Panc1 (cell line): Measurements from ENCODE around the gene CORO7. TPM values are rescaled to one million over a fixed set of nuclear protein-coding genes. Genes with fewer than 3 reads are reported as not detected.

Experiments
- ATAC-seq: fragments of 200-7000 bp; cut with Tn5 transposase; 2 replicates; pipeline ENCODE4 v1.9.1; 2020; ENCODE audit warnings: mild to moderate bottlenecking, moderate library complexity
- BruUV-seq: library from RNA; stranded (reverse); fragments of 400-500 nt; replicated peaks from 2 replicates; lab custom pipeline; 2021; lab: Mats Ljungman, UMichigan
- CTCF ChIA-PET: fragments of 300-600 bp; sonication (Branson Sonifier 250); formaldehyde crosslinking; loops from one replicate; lab custom pipeline; 2022; ENCODE audit warnings: antibody characterized with exemption; lab: Charles Lee
- POLR2A ChIA-PET: fragments of 300-600 bp; sonication (Branson Sonifier 250); formaldehyde crosslinking; loops from one replicate; lab custom pipeline; 2022; ENCODE audit warnings: antibody characterized with exemption; lab: Charles Lee
- DNase-seq: peaks from one replicate; pipeline ENCODE4 v3.0.0-alpha.2; 2010; ENCODE audit warnings: low read depth, low spot score
- H3K27ac ChIP-seq: 2 replicates; pipeline ENCODE4 v1.5.1; 2011; ENCODE audit warnings: mild to moderate bottlenecking, low read length, inconsistent platforms
- H3K27me3 ChIP-seq: fragments of 200-500 bp; sonication (Bioruptor generic); 2 replicates; pipeline ENCODE4 v1.6.0; 2014; ENCODE audit warnings: low read length, inconsistent platforms; ENCODE audit not compliant: control insufficient read depth, insufficient read depth
- H3K36me3 ChIP-seq: fragments of 200-500 bp; sonication (Bioruptor generic); 2 replicates; pipeline ENCODE4 v1.5.1; 2014; ENCODE audit warnings: inconsistent platforms, mild to moderate bottlenecking, low read length, moderate library complexity; ENCODE audit not compliant: control insufficient read depth, insufficient read depth
- H3K4me1 ChIP-seq: 2 replicates; pipeline ENCODE4 v1.5.1; 2011; ENCODE audit warnings: inconsistent platforms, mild to moderate bottlenecking, low read length, moderate library complexity; ENCODE audit not compliant: control insufficient read depth, insufficient read depth
- H3K4me3 ChIP-seq, 2 experiments: 2 replicates each; pipeline ENCODE4 v1.5.1; 2011 to 2012; ENCODE audit warnings: low read depth in 2 of 2, low read length in 2 of 2, mild to moderate bottlenecking in 2 of 2, inconsistent platforms in 1 of 2, moderate library complexity in 1 of 2
- H3K9me3 ChIP-seq: fragments of 200-500 bp; sonication (Bioruptor generic); 2 replicates; pipeline ENCODE4 v1.5.1; 2014; ENCODE audit warnings: low read depth, mild to moderate bottlenecking, inconsistent platforms, low read length, moderate library complexity; ENCODE audit not compliant: control insufficient read depth, insufficient read depth
- POLR2AphosphoS5 ChIP-seq: IDR thresholded peaks from 2 replicates; pipeline ENCODE4 v1.6.1; 2012; ENCODE audit warnings: mild to moderate bottlenecking, low read depth, low read length, moderate library complexity
- REST ChIP-seq, 2 experiments: IDR thresholded peaks; 2 replicates each; pipeline ENCODE4 v1.6.1; 2011 to 2012; ENCODE audit warnings: low read depth in 2 of 2, control low read depth in 1 of 2, low read length in 1 of 2, mild to moderate bottlenecking in 1 of 2, moderate library complexity in 1 of 2; ENCODE audit not compliant: insufficient read depth in 1 of 2
- SIN3A ChIP-seq: IDR thresholded peaks from 2 replicates; pipeline ENCODE4 v1.6.1; 2012; ENCODE audit warnings: low read depth, mild to moderate bottlenecking, low read length, moderate library complexity, borderline replicate concordance; ENCODE audit not compliant: insufficient read depth
- TCF7L2 ChIP-seq: IDR thresholded peaks from 2 replicates; pipeline ENCODE4 v1.6.1; 2011; ENCODE audit warnings: mild to moderate bottlenecking, low read depth, low read length, inconsistent platforms
- in situ Hi-C: cut with HindIII; loops from 2 replicates; pipeline ENCODE4 v1.10.0; 2016; ENCODE audit warnings: low sequenced_read_pairs, low pct_unique_long_range_greater_than_20kb
- intact Hi-C: fragments of 100-400 bp; cut with micrococcal nuclease; formaldehyde crosslinking; loops from one replicate; pipeline ENCODE4 v1.10.0; 2022; ENCODE audit not compliant: unreplicated experiment
- total RNA-seq: library from RNA; stranded (reverse); gene quantifications from one replicate; pipeline ENCODE4 v1.2.1, GENCODE V29; 2021; ENCODE audit not compliant: unreplicated experiment
- TF ChIP-seq, protein P1 (sequence below): fragments of 450-650 bp; IDR thresholded peaks from 2 replicates; pipeline ENCODE4 v1.5.1; 2017; ENCODE audit warnings: mild to moderate bottlenecking

Gene CORO7
- total RNA-seq, 1 experiment from 2014 or later, result 37.5 TPM

DNA sequence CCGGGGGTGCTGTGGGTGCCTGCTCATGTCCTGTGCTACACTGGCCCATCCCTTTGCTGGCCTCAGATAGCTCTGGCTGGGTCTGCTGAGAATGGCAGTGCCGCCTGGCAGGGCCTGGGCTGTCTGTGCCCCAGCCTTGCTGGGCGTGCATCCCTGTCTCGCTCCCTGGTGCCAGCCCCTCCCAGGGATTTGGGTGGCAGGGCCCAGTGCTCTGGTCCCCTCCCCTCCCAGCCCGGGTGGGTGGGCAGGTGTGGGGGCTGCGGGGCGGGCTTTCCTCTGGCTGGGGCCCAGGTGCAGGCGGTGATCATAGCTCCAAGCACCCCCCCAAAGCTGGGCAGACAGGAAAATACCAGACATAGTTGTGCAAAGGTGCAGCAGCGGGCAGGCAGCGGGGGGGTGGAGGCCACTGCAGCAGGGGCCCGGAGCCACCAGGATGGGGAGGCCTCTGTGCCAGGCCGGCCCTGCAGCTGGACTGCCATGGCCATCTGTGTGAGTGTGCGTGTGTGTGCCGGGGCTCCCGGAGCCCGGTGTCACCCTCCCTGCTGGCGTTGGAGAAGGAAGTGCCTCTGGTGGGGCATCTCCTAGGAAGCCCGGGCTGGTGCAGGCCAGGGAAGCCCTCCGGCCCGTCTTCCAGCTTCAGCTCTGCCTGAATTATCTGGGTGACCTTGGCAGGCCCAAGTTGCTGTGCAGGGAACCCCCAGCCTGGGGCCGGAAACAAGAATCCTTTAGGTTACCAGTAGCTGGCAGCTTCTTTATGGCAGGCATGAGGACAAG lies 93.1 kb downstream of the CORO7 start:
- Histone ChIP-seq H3K27me3 (no peaks in the 10 kb centered on the region), H3K27ac (peak overlapping the region; percentile 92), H3K4me1 (peaks cover 95% of the 10 kb centered on the region), H3K9me3 (no peaks in the 10 kb centered on the region), H3K4me3 (peak overlapping the region; percentile 6 to 30; a peak in 3 of 4 replicates), H3K36me3 (no peaks in the 10 kb centered on the region)
- ATAC-seq (peak; percentile 60), DNase-seq (no peak)
- in situ Hi-C loops, result no loop called here
- BruUV-seq, result no TSS peak
- POLR2A ChIA-PET, result no interaction called here
- intact Hi-C loops, result no loop called here
- CTCF ChIA-PET, result interaction anchor here (0.6 to 1.4 kb wide), 2 partner anchors 9 to 33 kb away, joined by 3 to 5 read pairs; no protein-coding TSS in a partner anchor
- TF ChIP-seq, protein P1, sequence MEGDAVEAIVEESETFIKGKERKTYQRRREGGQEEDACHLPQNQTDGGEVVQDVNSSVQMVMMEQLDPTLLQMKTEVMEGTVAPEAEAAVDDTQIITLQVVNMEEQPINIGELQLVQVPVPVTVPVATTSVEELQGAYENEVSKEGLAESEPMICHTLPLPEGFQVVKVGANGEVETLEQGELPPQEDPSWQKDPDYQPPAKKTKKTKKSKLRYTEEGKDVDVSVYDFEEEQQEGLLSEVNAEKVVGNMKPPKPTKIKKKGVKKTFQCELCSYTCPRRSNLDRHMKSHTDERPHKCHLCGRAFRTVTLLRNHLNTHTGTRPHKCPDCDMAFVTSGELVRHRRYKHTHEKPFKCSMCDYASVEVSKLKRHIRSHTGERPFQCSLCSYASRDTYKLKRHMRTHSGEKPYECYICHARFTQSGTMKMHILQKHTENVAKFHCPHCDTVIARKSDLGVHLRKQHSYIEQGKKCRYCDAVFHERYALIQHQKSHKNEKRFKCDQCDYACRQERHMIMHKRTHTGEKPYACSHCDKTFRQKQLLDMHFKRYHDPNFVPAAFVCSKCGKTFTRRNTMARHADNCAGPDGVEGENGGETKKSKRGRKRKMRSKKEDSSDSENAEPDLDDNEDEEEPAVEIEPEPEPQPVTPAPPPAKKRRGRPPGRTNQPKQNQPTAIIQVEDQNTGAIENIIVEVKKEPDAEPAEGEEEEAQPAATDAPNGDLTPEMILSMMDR, result no peak
- TF ChIP-seq TCF7L2, result no peak

DNA sequence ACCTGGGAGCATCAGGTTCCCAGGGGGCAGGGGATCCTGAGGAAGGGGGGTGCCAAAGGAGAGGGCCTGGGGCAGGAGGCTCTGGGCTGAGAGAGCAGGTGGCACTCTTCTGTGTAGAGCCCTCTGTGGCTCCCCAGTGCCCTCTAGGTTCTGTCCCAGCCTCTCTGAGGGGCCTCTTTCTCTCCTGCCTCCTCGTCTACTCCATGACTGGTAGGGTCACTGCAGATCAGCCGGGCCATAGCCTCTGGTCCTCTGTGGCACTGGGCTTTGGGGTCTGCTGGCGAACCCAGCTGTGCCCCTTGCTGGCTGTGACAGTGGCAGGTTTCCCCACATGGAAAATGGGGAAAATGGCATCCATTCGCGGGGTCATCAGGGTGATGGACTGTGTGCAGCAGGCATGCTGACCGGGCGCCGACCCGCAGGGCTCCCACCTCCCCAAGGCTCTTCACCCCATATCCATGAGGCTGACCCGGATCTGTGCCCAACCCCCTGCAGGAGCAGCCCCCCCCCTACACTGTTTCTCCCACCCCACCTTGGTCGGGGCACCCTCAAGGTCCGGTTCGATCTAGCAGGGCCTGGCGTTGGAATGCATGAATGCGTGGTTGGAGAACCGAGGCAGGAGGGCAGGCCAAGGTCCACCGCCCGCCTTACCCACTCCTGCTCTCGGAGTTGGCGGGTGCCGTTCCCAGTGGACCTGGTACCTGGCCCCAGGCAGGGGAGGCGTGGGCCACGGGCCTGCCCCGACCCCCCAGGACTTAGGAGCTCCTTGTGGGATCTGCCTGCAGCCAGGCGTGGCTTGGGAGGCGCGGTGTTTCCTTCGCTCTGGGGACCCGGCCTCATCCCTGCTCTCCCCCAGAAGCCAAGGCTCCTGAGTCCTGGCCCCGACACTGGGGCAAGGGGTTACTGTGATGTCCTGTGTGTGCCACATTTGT lies 94.0 kb downstream of the CORO7 start:
- Histone ChIP-seq H3K4me1 (peaks cover 96% of the 10 kb centered on the region), H3K9me3 (no peaks in the 10 kb centered on the region), H3K36me3 (no peaks in the 10 kb centered on the region), H3K27me3 (no peaks in the 10 kb centered on the region), H3K27ac (peak overlapping the region; percentile 92), H3K4me3 (peak overlapping the region in 1 of 2 experiments; percentile 17; a peak in 1 of 4 replicates)
- TF ChIP-seq POLR2AphosphoS5 (no peak), SIN3A (no peak), REST (IDR thresholded peaks at IDR 0.05; ENCODE audit: insufficient read depth in 1 of 2, low read depth in 2 of 2, low read length in 1 of 2) (no peak), TCF7L2 (no peak)
- TF ChIP-seq, protein P1, result no peak
- DNase-seq (no peak), ATAC-seq (peak; percentile 5)
- ChIA-PET CTCF (no interaction called here), POLR2A (no interaction called here)
- no TSS peak for BruUV-seq
- in situ Hi-C loops (no loop called here), intact Hi-C loops (no loop called here)
